Fibroblast of skin of right biceps (primary cell): ENCODE data around the gene TRPV6.

Source experiments
- DNase-seq: peaks from one replicate; pipeline ENCODE4 v3.0.0-alpha.2; 2013

The TRPV6 gene

GRCh38 chr7:142882338-142882678 lies 3.2 kb downstream of the TRPV6 start:
- no peak for DNase-seq

- DNase-seq = no peak
Measured at GRCh38 chr7:142881586-142882337, 3.8 kb downstream of the TRPV6 start.

GRCh38 chr7:142880876-142881505 lies 4.6 kb downstream of the TRPV6 start:
- peak; percentile 3 for DNase-seq

GRCh38 chr7:142879060-142879459 lies 6.5 kb downstream of the TRPV6 start:
- DNase-seq = no peak

- no peak for DNase-seq
Measured at GRCh38 chr7:142878315-142878714, 7.2 kb downstream of the TRPV6 start.

GRCh38 chr7:142876991-142877910 lies 8.3 kb downstream of the TRPV6 start:
- DNase-seq = no peak

GRCh38 chr7:142876236-142876960 lies 9.1 kb downstream of the TRPV6 start:
- DNase-seq = no peak

GRCh38 chr7:142875456-142875855 lies 10.1 kb downstream of the TRPV6 start:
- DNase-seq = no peak

GRCh38 chr7:142874837-142875236 lies 10.7 kb downstream of the TRPV6 start:
- no peak for DNase-seq

- DNase-seq = no peak
Measured at GRCh38 chr7:142874409-142874808, 11.1 kb downstream of the TRPV6 start.

GRCh38 chr7:142873871-142874270 lies 11.7 kb downstream of the TRPV6 start:
- no peak for DNase-seq

- no peak for DNase-seq
Measured at GRCh38 chr7:142873281-142873784, 12.2 kb downstream of the TRPV6 start.

- no peak for DNase-seq
Measured at GRCh38 chr7:142872106-142872675, 13.4 kb downstream of the TRPV6 start.

GRCh38 chr7:142871260-142872105 lies 14.1 kb downstream of the TRPV6 start:
- no peak for DNase-seq

- DNase-seq = no peak
Measured at GRCh38 chr7:142870566-142871259, 14.8 kb downstream of the TRPV6 start.

GRCh38 chr7:142870147-142870559 lies 15.4 kb downstream of the TRPV6 start:
- no peak for DNase-seq

GRCh38 chr7:142869434-142869833 lies 16.1 kb downstream of the TRPV6 start:
- DNase-seq = no peak

GRCh38 chr7:142868986-142869415 lies 16.5 kb downstream of the TRPV6 start:
- no peak for DNase-seq

- DNase-seq = no peak
Measured at GRCh38 chr7:142868188-142868985, 17.2 kb downstream of the TRPV6 start.
